ENCODE measurements around the gene RAB18.
"Not testable (repeated sequence)": the region's sequence is repeated elsewhere in the genome, so short reads cannot be mapped to it uniquely, and the experiment has no call there.

RAB18 gene

GRCh38 chr10:27547047-27547446 is 42.9 kb downstream of the RAB18 start:
- no peak for DNase-seq (ENCODE audit: low read depth in 3 of 3)

DNA sequence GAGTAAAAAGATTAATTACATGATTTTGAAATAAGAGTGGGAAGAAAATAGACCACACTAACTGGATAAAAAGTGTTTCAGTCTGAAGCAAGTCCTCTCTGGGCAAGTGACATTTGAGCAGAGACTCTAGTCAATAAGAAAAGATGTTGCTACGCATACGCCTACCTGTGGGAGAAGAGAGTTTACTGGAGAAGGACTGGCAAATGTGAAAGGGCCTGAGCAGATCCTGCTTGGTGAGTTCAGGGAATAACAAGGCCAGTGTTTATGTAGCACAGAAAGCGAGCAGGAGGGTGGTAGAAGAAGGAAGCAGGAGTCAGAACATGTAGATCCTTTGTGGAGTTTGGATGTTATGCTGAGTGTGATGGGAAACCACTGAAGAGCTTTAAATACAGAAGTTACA is 43.4 kb downstream of the RAB18 start:
- DNase-seq (ENCODE audit: low read depth in 3 of 3) = no peak

DNA sequence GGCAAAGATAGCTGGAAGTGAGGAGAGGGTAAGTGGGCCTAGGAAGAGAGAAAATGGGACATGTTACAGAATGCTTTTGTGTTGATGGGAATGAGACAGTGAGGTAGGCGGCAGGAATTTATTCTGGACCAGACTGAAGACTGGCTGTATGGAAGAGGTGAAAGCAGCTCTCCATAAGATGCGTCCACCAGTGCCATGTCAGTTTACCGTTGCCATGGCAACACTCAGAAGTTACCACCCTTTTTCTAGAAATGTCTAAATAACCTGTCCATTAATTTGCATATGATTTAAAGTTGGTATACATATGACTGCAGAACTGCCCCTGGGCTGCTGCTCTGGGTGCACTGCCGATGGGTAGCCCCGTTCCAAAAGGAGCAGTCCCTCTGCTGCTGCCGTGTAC is 46.7 kb downstream of the RAB18 start:
- DNase-seq (ENCODE audit: low read depth in 3 of 3) = no peak

GRCh38 chr10:27558612-27559020 is 54.5 kb downstream of the RAB18 start:
- peak in 2 of 3 donors; percentile 7 to 15 for DNase-seq (ENCODE audit: low read depth in 3 of 3)

GRCh38 chr10:27561334-27561733 is 57.2 kb downstream of the RAB18 start:
- DNase-seq (ENCODE audit: low read depth in 3 of 3) = no peak

DNA sequence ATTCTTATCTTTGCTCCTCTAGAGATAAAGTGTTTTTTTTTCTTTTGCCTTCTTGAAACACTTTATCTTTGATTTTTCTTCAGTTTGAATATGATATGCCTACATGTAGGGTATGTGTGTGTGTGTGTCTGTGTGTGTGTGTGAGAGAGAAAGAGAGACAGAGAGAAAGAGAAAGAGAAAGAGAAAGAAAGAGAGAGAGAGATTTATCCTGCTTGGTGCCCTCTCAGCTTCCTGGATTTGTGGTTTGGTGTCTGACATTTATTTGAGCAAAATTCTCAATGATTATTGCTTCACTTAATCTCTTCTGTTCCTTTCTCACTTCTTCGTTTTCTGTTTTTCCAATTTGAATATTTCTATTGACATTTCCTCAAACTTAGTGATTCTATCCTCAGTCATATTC is 60.3 kb downstream of the RAB18 start:
- no peak for DNase-seq (ENCODE audit: low read depth in 3 of 3)

- DNase-seq (ENCODE audit: low read depth in 3 of 3) = no peak
Measured at GRCh38 chr10:27564880-27565279, 60.8 kb downstream of the RAB18 start.

DNA sequence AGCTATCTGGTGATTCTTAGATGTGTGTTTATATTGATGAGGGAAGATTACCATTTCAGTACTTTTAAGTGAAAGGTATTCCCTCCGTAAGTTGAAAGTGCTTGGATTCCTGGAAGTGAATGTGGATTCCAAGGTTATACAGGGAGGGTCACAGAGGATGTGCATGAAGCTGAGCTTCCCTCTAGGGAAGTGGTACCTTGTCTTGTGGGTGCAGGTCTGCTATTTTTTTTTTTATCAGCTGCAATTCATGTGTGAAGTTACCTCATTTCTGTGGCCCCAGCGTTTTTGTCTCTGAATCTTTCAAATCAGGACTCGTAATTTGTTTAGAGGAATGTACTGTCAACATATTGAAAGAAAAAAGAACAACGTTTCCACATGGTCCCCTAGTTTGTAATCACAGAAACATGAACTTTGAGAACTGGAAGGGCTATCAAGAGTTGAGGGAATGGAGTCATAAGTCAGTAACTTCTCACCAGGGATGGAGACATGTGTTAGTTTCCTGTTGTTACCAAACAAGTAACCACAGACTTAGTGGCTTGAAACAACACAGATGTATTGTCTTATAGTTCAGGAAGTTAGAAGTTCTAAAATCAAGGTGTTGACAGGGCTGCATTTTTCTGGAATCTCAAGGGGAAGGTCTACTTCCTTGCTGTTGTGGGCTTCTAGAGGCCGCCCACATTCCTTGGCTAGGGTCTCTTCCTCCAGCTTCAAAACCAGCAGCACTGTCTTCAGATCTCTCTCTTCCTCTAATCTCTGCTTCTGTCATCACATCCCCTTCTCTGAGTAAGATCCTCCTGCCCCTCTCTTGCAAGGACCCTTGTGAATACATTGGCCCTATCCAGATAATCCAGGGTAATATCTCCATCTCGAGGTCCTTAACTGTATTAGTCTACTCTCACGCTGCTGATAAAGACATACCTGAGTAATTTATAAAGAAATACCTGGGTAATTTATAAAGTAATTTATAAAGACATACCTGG is 64.4 kb downstream of the RAB18 start:
- DNase-seq (ENCODE audit: low read depth in 3 of 3) = no peak

DNA sequence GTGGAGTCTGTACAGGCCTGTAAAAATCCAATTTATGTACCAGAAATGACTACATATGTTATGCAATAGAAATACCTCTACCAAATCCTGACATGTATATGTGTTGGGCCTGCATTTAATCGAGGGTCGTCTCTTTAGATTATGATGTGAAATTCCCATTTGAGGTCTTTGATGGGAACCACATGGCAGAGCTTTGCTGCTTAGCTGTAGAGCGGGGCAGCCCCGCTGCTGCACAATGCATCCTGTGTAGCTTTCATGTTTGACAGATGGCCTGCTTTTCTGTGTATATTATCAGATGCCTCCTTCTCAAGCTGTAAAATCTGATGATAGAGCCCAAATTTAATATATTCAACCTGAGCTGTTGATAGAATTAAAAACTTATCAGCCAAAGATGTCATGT is 65.8 kb downstream of the RAB18 start:
- no peak for DNase-seq (ENCODE audit: low read depth in 3 of 3)

DNA sequence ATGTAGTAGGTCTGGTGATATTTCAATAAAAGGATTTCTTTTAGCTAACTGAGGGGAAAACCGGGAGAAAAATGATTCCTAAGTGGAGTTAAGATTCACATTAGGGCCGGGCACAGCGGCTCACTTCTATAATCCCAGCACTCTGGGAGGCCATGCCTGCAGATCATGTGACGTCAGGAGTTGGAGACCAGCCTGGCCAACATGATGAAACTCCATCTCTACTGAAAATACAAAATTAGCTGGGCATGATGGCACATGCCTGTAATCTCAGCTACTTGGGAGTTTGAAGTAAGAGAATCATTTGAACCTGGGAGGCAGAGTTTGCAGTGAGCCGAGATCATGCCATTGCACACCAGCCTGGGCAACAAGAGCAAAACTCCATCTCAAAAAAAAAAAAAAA is 72.9 kb downstream of the RAB18 start:
- not testable (repeated sequence) for DNase-seq (ENCODE audit: low read depth in 3 of 3)

- no peak for DNase-seq (ENCODE audit: low read depth in 3 of 3)
Measured at GRCh38 chr10:27578316-27578715, 74.2 kb downstream of the RAB18 start.

- no peak for DNase-seq (ENCODE audit: low read depth in 3 of 3)
Measured at GRCh38 chr10:27581225-27581624, 77.1 kb downstream of the RAB18 start.

GRCh38 chr10:27584302-27584701 is 80.2 kb downstream of the RAB18 start:
- DNase-seq (ENCODE audit: low read depth in 3 of 3) = no peak
